HuH-7 (cell line): ENCODE data around the gene SLC8B1.

Experiments
- DNase-seq: peaks from one replicate; pipeline ENCODE4 v3.0.0; 2011; ENCODE audit warnings: low spot score

The SLC8B1 gene

GRCh38 chr12:113322343-113322742 is 12.6 kb downstream of the SLC8B1 start:
- DNase-seq, result no peak

GRCh38 chr12:113320401-113320800 is 14.5 kb downstream of the SLC8B1 start:
- DNase-seq, result no peak

- DNase-seq, result no peak
Measured at GRCh38 chr12:113318900-113319628, 15.8 kb downstream of the SLC8B1 start.

GRCh38 chr12:113318046-113318656 is 16.8 kb downstream of the SLC8B1 start:
- DNase-seq, result no peak

GRCh38 chr12:113317122-113317521 is 17.8 kb downstream of the SLC8B1 start:
- no peak for DNase-seq

GRCh38 chr12:113316155-113316554 is 18.8 kb downstream of the SLC8B1 start:
- DNase-seq, result no peak

- DNase-seq, result no peak
Measured at GRCh38 chr12:113315358-113315757, 19.6 kb downstream of the SLC8B1 start.

- no peak for DNase-seq
Measured at GRCh38 chr12:113314121-113314529, 20.8 kb downstream of the SLC8B1 start.

- no peak for DNase-seq
Measured at GRCh38 chr12:113310489-113310888, 24.4 kb downstream of the SLC8B1 start.

GRCh38 chr12:113306382-113306781 is 28.5 kb downstream of the SLC8B1 start:
- DNase-seq, result no peak

- no peak for DNase-seq
Measured at GRCh38 chr12:113305281-113305856, 29.5 kb downstream of the SLC8B1 start.

GRCh38 chr12:113302886-113303640 is 31.8 kb downstream of the SLC8B1 start:
- DNase-seq, result no peak

- DNase-seq, result no peak
Measured at GRCh38 chr12:113302466-113302865, 32.4 kb downstream of the SLC8B1 start.

GRCh38 chr12:113301811-113302210 is 33.1 kb downstream of the SLC8B1 start:
- DNase-seq, result no peak

- DNase-seq, result no peak
Measured at GRCh38 chr12:113299619-113300237, 35.2 kb downstream of the SLC8B1 start.

- no peak for DNase-seq
Measured at GRCh38 chr12:113298861-113299545, 35.9 kb downstream of the SLC8B1 start.

- no peak for DNase-seq
Measured at GRCh38 chr12:113298472-113298817, 36.5 kb downstream of the SLC8B1 start.

GRCh38 chr12:113297621-113298471 is 37.1 kb downstream of the SLC8B1 start:
- DNase-seq, result no peak

GRCh38 chr12:113297214-113297587 is 37.7 kb downstream of the SLC8B1 start:
- DNase-seq, result no peak

- no peak for DNase-seq
Measured at GRCh38 chr12:113296557-113297213, 38.2 kb downstream of the SLC8B1 start.
